ENCODE measurements around the gene MPIG6B.

Gene MPIG6B

DNA sequence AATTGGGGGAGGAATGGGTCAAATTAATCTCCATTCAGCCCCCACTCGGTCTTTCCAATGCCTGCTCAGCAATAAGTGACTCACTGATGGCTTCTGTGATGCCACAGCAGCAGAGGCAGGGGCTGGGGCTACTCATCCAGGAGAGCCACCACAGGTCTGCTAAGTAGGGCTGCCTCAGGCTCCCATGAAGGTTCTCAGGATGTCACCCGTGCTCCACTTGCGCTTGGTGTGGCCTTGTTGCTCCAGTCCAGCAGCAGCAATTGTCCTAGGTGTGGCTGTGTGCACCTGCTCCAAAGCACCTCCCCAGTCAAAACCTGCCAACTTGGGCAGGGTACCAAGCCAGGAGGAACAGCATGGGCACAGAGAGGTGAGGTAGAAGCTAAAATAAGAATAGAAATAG, 1.0 kb upstream of the MPIG6B start:
- H3K36me3 Mint-ChIP-seq, result peaks cover 16 to 17% of the 10 kb centered on the region in 2 donors
- no peak overlapping the region for H3K4me3 Mint-ChIP-seq
- H3K27ac Mint-ChIP-seq, result no peak overlapping the region
- DNase-seq (no peak), ATAC-seq (replicated peaks) (no peak)
- H3K9me3 Mint-ChIP-seq, result no peaks in the 10 kb centered on the region
- peaks cover 27 to 32% of the 10 kb centered on the region in 2 donors for H3K4me1 Mint-ChIP-seq
- H3K27me3 Mint-ChIP-seq, result no peaks in the 10 kb centered on the region

GRCh38 chr6:31723980-31724691, 963 bp downstream of the MPIG6B start:
- peak overlapping the region; percentile 78 for H3K27ac Mint-ChIP-seq
- H3K36me3 Mint-ChIP-seq, result peaks cover 29% of the 10 kb centered on the region in 2 donors
- no peaks in the 10 kb centered on the region for H3K9me3 Mint-ChIP-seq
- H3K4me1 Mint-ChIP-seq, result peaks cover 45 to 51% of the 10 kb centered on the region in 2 donors
- no peak overlapping the region for H3K4me3 Mint-ChIP-seq
- DNase-seq, result no peak
- H3K27me3 Mint-ChIP-seq, result no peaks in the 10 kb centered on the region
- ATAC-seq (replicated peaks), result no peak

DNA sequence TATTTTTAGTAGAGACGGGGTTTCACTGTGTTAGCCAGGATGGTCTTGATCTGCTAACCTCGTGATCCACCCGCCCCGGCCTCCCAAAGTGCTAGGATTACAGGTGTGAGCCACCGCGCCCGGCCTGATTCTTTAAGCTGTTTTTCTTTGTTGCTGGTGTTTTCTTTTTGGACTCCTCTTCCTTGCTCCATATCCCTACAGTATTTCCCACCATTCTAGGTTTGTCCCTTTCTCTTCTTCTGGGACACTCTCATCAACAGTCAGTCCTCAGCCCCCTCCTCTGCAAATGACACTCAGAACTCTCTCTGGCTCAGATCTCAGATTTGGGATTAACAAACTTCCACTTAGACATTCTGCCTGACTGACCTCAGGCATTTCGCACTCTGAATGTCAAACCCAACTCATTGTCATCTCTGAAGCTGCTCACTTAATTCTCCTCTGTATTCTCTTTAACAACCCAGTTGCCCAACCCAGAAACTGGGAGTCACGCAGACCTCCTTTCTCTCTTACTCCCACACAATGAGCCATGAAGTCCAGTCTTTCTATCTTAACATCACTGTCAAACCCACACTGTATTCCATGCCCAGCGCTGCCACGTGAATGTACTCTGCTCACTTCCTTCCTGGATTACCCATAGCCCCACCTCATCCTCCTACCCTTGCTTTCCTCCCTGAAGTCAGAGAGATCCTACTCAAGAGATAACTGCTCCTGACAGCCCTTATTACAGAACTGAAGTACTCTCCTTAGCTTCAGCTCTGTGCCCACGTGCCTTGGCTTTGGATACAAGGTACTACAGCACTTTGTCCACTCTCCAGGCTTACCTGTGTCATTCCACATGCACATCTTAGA, 2.6 kb downstream of the MPIG6B start:
- DNase-seq, result no peak
- ATAC-seq (replicated peaks), result no peak
- Mint-ChIP-seq H3K36me3 (peaks cover 35 to 42% of the 10 kb centered on the region in 2 donors), H3K27ac (peak overlapping the region; percentile 0), H3K4me1 (peaks cover 58 to 65% of the 10 kb centered on the region in 2 donors), H3K27me3 (no peaks in the 10 kb centered on the region), H3K9me3 (no peaks in the 10 kb centered on the region), H3K4me3 (no peak overlapping the region)

DNA sequence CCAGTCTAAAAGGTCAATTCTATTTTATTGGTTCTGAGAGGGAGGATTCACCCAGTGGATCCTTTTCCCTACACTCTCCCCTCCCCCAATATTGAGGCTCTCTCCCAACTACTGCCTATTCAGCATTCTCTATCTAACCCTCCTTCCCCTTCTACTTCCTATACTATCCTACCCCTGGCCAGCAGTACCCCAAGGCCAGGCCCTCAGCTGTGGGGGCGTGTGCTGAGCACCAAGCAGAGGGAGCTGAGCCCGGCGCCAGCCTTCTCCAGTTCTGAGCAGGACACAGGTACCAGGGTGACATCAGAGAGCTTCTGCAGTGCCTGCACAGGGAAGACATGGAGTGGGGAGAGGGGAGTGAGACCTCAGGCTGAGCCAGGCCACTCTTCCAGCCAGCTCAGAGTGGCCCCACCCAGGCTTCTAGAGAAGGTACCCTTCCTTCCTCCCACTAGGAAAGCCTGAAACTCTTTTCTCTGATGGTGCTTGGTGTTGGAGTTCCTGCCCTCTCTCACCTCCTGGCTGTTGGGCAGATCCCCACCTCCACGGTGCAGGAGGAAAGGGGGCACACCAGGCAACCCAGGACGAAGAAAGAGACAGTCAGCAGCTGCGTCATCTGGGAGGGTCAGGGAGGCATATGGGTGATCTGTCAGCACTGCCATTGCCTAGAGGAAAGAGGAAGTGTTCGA, 4.0 kb downstream of the MPIG6B start:
- H3K4me3 Mint-ChIP-seq, result peak overlapping the region; percentile 75 to 97
- peak; percentile 80 for DNase-seq
- peaks cover 58 to 78% of the 10 kb centered on the region in 2 donors for H3K4me1 Mint-ChIP-seq
- H3K27ac Mint-ChIP-seq, result peak overlapping the region; percentile 98
- H3K9me3 Mint-ChIP-seq, result no peaks in the 10 kb centered on the region
- no peaks in the 10 kb centered on the region for H3K27me3 Mint-ChIP-seq
- peaks cover 39 to 51% of the 10 kb centered on the region in 2 donors for H3K36me3 Mint-ChIP-seq
- peak; percentile 85 to 88 for ATAC-seq (replicated peaks)

DNA sequence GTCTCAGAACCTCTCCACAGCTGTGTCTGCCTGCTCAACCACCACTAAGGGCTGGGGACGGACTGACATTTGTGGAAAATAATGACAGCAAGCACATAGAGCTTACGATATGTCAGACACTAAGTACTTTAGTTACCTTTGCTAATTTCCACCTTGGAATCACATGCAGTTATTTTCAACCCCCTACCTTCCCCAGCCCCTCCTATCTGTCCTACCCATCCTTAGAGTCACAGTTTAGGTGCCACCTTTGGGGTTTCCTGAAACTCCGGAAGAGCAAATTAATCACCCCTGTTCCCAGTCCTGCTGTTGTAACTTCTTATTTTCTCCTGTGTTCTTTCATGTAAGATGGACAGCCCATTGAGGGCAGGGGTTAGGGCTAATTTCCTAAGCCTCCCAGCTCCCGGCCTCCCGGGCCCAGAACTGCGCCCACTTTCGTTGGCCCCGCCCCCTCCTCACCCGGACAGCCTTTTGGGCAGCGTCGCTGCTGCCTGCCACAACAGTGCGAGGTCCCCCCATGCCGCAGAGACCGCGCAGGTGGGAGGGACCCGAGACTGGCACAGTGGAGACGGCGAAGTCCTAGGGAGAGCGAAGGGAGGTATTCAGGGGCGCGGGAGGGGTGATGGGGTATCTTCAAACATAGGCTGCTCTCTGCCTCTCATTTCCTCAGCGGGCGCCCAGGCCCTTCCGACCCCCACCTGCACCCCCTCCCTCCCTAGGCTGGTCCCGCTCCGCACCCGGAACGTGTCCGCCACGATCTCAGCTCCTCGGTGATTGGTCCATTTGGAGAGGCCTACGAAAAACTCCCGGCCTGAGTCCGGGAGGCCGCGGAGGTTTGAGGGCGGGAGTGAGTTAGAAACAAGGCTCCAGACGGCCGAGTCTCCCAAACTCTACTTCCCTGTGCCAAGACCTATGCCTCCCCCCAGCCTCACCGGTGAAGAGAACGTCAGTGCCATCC, 4.8 kb downstream of the MPIG6B start:
- Mint-ChIP-seq H3K27ac (peak overlapping the region; percentile 98), H3K4me1 (peaks cover 57 to 79% of the 10 kb centered on the region in 2 donors), H3K36me3 (peaks cover 39 to 51% of the 10 kb centered on the region in 2 donors), H3K4me3 (peak overlapping the region; percentile 95 to 97), H3K9me3 (no peaks in the 10 kb centered on the region), H3K27me3 (no peaks in the 10 kb centered on the region)
- DNase-seq, result no peak
- ATAC-seq (replicated peaks), result no peak

DNA sequence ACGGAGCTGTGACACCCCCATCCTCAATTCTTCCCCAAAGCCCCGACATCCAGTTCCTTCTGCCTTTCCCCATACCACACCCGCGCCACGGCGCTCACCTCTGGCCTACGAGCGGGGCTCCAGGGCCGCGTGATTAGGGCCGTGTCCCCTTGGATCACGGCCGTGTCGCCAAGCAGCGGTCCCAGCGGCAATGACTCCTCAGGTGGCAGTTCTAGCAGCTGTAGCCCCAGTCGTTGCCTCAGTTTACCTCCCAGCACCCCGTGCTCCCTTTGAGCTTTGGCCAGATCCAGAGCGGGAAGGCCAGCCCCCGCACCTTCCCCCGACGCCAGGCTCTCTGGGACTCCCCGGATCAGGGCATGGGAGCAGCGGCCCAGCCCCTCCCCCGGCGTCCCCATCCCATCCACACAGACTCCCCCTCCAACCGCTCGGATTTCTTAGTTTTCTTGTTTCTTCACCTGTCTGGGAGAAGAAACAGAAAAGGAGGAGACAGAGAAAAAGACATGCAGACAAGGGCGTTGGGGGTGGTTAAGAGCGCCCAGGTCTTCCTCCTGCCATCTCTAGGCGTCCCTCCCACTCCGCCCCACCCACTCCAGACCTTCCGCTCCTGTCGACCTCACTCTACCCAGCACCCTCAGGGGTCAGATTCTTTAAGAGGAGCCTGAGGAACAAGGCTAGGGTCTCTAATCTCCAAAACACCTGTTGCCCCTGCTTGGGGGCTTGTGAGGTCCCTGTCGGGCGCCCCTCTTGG, 5.8 kb downstream of the MPIG6B start, which contains the start of gene DDAH2:
TSS of gene DDAH2 (minus strand) at position 533 of the 748 bp plus-strand sequence. CDS start at position 395, 138 bp downstream.
- Mint-ChIP-seq H3K36me3 (peaks cover 48 to 60% of the 10 kb centered on the region in 2 donors), H3K27me3 (no peaks in the 10 kb centered on the region), H3K27ac (peak within 1 kb of the TSS; percentile 98), H3K4me1 (peaks cover 59 to 79% of the 10 kb centered on the region in 2 donors), H3K9me3 (no peaks in the 10 kb centered on the region), H3K4me3 (peak within 1 kb of the TSS; percentile 95 to 97)
- ATAC-seq (replicated peaks), result peak; percentile 22 to 35
- DNase-seq, result no peak

GRCh38 chr6:31729515-31729978, 6.4 kb downstream of the MPIG6B start:
- ATAC-seq (replicated peaks) (peak; percentile 58 to 71), DNase-seq (peak; percentile 68)
- no peaks in the 10 kb centered on the region for H3K27me3 Mint-ChIP-seq
- H3K36me3 Mint-ChIP-seq, result peaks cover 48 to 65% of the 10 kb centered on the region in 2 donors
- peak overlapping the region; percentile 95 to 97 for H3K4me3 Mint-ChIP-seq
- peak overlapping the region; percentile 96 for H3K27ac Mint-ChIP-seq
- H3K4me1 Mint-ChIP-seq, result peaks cover 61 to 82% of the 10 kb centered on the region in 2 donors
- H3K9me3 Mint-ChIP-seq, result no peaks in the 10 kb centered on the region

GRCh38 chr6:31729979-31730630, 6.9 kb downstream of the MPIG6B start:
- Mint-ChIP-seq H3K27me3 (no peaks in the 10 kb centered on the region), H3K27ac (peak overlapping the region; percentile 96), H3K4me3 (peak overlapping the region; percentile 95 to 97), H3K4me1 (peaks cover 63 to 83% of the 10 kb centered on the region in 2 donors), H3K9me3 (no peaks in the 10 kb centered on the region), H3K36me3 (peaks cover 50 to 70% of the 10 kb centered on the region in 2 donors)
- peak; percentile 41 to 63 for ATAC-seq (replicated peaks)
- DNase-seq, result peak; percentile 62

DNA sequence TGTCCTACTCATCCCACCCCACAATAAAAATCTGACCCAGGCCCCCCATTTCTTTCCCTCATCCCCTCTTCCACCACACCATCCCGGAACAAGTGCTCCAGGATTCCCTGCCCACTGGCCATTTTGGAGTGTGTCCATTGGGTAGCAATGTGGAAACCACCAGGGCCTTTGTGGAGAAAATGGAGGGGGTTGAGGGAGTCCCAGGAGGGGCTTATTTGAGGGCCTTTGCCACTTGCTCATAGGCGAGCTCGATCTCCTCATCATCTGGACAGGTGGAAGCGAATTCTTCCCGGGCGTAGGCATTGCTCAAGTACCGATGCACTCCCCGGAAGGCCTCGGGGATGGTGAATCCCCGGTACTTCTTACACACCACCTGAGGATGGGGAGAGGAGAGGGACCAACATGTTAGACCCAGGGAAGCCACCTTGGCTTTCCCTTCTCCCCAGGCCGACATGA, 7.5 kb downstream of the MPIG6B start:
- DNase-seq (no peak), ATAC-seq (replicated peaks) (no peak)
- Mint-ChIP-seq H3K4me3 (peak overlapping the region; percentile 95 to 97), H3K27ac (peak overlapping the region; percentile 96), H3K9me3 (no peaks in the 10 kb centered on the region), H3K36me3 (peaks cover 52 to 73% of the 10 kb centered on the region in 2 donors), H3K27me3 (no peaks in the 10 kb centered on the region), H3K4me1 (peaks cover 61 to 79% of the 10 kb centered on the region in 2 donors)

DNA sequence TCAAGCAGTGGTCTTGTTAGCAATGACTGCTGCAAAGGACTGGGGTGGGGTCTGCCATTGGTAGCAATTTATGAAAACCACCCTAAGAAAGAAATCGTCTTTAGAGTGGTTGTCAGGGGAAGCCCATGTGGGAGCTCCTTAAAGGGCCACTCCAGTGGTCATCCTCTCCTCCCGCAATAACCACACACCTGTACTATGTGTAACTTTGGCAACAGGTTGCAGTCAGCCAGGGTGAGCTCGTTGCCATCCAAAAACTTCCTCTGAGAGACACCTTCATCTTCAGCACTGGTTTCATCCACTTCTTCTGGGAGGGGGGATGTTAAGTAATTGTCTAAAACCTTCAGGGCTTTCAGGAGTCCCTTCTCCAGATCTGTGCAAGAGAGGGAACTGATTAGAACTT, 8.9 kb downstream of the MPIG6B start:
- Mint-ChIP-seq H3K4me1 (peaks cover 52 to 71% of the 10 kb centered on the region in 2 donors), H3K27ac (no peak overlapping the region), H3K9me3 (no peaks in the 10 kb centered on the region), H3K36me3 (peaks cover 45 to 64% of the 10 kb centered on the region in 2 donors), H3K4me3 (no peak overlapping the region), H3K27me3 (no peaks in the 10 kb centered on the region)
- no peak for DNase-seq
- ATAC-seq (replicated peaks), result no peak

DNA sequence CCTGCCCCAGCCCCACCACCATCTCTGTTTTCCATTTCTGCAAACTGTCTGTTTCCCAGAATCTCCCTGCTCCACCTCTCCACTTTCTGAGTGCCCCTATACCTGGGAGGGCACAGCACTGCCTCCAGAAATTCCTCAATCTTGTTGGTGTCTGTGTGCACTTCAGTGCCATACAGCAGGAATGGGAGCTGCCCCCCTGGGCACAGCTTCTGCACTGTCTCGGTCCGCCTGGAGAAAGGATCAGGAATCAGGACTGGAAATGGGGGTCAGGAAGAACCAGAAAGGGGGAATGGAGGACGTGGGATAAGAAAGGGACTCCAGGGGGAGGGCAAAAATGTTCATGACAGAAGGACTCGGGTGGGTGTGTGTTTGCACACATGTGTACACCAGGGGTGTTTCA, 10.6 kb downstream of the MPIG6B start:
- Mint-ChIP-seq H3K4me1 (peaks cover 51 to 71% of the 10 kb centered on the region in 2 donors), H3K9me3 (no peaks in the 10 kb centered on the region), H3K27me3 (no peaks in the 10 kb centered on the region), H3K4me3 (peak overlapping the region; percentile 54 to 94), H3K36me3 (peaks cover 33 to 54% of the 10 kb centered on the region in 2 donors), H3K27ac (no peak overlapping the region)
- DNase-seq (no peak), ATAC-seq (replicated peaks) (no peak)

DNA sequence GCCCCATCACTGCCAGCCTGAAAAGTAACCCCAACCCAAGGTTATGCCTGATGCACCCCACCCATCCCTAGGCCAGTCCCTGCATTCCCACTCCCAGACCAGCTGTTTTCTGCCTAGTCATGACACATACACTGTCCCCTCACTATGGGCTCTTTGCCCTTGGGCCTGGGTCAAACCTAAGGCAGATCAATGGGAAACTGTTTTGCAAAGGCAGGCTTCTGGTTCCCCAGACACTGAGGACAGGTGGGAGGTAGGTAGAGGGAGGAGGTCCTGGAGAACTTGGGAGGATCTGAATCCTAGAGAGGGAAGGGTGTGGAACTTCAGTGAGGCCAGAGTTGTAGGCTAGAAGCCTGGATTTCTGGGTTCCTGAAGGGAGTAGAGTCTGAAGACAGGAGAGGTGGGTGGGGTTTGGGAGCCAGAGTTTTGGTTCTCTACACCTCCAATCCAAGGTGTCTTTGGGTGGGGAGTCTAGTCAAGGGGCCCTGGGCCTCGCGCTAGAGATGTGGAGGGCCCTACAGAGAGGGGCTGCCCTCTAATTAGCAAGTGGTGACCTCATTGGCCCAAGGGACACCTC, 11.2 kb downstream of the MPIG6B start:
- ATAC-seq (replicated peaks) (no peak), DNase-seq (no peak)
- H3K27me3 Mint-ChIP-seq, result no peaks in the 10 kb centered on the region
- peaks cover 31 to 48% of the 10 kb centered on the region in 2 donors for H3K36me3 Mint-ChIP-seq
- H3K9me3 Mint-ChIP-seq, result no peaks in the 10 kb centered on the region
- peak overlapping the region; percentile 93 for H3K27ac Mint-ChIP-seq
- H3K4me1 Mint-ChIP-seq, result peaks cover 50 to 71% of the 10 kb centered on the region in 2 donors
- peak overlapping the region; percentile 94 to 98 for H3K4me3 Mint-ChIP-seq
